ENCODE measurements around the gene ADAM11. TPM values are rescaled to one million over a fixed set of nuclear protein-coding genes. Genes with fewer than 3 reads are reported as not detected.
"Not testable (repeated sequence)": the region's sequence is repeated elsewhere in the genome, so short reads cannot be mapped to it uniquely, and the experiment has no call there.

Gene ADAM11
- total and polyA plus RNA-seq, 12 donors: 0.05 to 0.80 (median 0.32) TPM; not detected in 2

GRCh38 chr17:44812263-44812662, 53.5 kb downstream of the ADAM11 start:
- Histone ChIP-seq H3K36me3 (replicated peaks in 1 of 2) (no peaks in the 10 kb centered on the region), H3K9me3 (replicated peaks in 1 of 3) (no peaks in the 10 kb centered on the region), H3K4me3 (no peak overlapping the region), H3K27me3 (no peaks in the 10 kb centered on the region), H3K27ac (no peak overlapping the region), H3K4me1 (replicated peaks in 1 of 2) (no peaks in the 10 kb centered on the region)
- no peak for DNase-seq
- TF ChIP-seq POLR2A (IDR thresholded peaks at IDR 0.05) (no peak), CTCF (IDR thresholded peaks at IDR 0.05) (no peak)
- 68 to 79% (median 73%) methylated on average over 4 of the region's 4 CpGs for WGBS, 4 donors
- intact Hi-C loops (cut with DNase I): no loop called here

DNA sequence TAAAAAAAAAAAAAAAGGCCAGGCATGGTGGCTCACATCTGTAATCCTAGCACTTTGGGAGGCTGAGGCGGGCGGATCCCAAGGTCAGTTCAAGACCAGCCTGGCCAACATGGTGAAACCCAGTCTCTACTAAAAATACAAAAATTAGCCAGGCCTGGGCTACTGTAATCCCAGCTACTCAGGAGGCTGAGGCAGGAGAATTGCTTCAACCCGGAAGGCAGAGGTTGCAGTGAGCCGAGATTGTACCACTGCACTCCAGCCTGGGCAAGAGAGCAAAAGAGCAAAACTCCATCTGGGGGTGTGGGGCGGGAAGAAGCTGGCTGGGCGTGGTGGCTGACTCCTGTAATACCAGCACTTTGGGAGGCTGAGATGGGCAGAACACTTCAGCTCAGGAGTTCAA, 59.7 kb downstream of the ADAM11 start:
- DNase-seq; H3K27ac ChIP-seq; H3K36me3 ChIP-seq (replicated peaks in 1 of 2); H3K4me3 ChIP-seq; H3K4me1 ChIP-seq (replicated peaks in 1 of 2); intact Hi-C loops (cut with DNase I); H3K9me3 ChIP-seq (replicated peaks in 1 of 3): not testable (repeated sequence)
- 75 to 87% (median 81%) methylated on average over 6 of the region's 6 CpGs for WGBS, 4 donors
- H3K27me3 ChIP-seq: peaks cover 17% of the 10 kb centered on the region

DNA sequence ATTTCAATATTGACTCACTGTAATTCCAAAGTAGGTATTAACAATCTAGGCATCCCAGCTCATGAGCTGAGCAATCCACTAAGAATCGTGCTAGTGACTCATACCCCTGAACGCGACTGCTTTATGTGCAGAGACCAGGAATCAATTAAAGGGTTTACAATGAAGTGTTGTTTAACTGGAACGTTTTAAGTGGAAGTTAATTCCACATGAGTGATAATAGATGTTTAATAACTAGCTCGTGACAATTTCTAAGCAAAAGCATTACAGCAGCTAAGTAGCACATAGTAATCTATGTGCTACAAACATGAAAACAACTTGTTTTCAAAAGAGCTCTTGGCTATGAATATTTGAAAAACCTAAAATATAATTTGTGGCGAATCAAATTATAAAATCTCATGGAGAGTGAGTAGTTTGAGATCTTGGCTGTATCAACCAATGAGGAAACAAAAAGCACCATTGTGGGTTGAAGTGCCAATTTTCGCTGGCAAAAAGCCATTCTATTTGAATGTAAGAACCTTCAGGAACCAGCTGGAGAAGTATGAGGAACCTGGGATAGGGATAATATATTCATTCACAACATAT, 61.9 kb downstream of the ADAM11 start:
- Histone ChIP-seq H3K9me3 (replicated peaks in 1 of 3) (no peaks in the 10 kb centered on the region), H3K36me3 (replicated peaks in 1 of 2) (no peaks in the 10 kb centered on the region), H3K27ac (no peak overlapping the region), H3K4me3 (no peak overlapping the region), H3K4me1 (replicated peaks in 1 of 2) (no peaks in the 10 kb centered on the region), H3K27me3 (peaks cover 24% of the 10 kb centered on the region)
- TF ChIP-seq CTCF (IDR thresholded peaks at IDR 0.05) (no peak), POLR2A (IDR thresholded peaks at IDR 0.05) (no peak)
- no peak for DNase-seq
- 43 to 58% (median 52%) methylated on average over 7 of the region's 7 CpGs for WGBS, 4 donors
- intact Hi-C loops (cut with DNase I): no loop called here

- Histone ChIP-seq H3K27me3 (peaks cover 46% of the 10 kb centered on the region), H3K4me1 (replicated peaks in 1 of 2) (peaks cover 10 to 13% of the 10 kb centered on the region in 2 donors)
- DNase-seq; H3K9me3 ChIP-seq (replicated peaks in 1 of 3); H3K36me3 ChIP-seq (replicated peaks in 1 of 2); H3K4me3 ChIP-seq; H3K27ac ChIP-seq; intact Hi-C loops (cut with DNase I): not testable (repeated sequence)
- 91 to 96% (median 95%) methylated on average over 9 of the region's 9 CpGs for WGBS, 4 donors
These were observed 66.4 kb downstream of the ADAM11 start for GRCh38 chr17:44825236-44825635.

- peaks cover 56% of the 10 kb centered on the region for H3K27me3 ChIP-seq
- TF ChIP-seq POLR2A (IDR thresholded peaks at IDR 0.05): no peak
- no peak for TF ChIP-seq CTCF (IDR thresholded peaks at IDR 0.05)
- no peaks in the 10 kb centered on the region for H3K9me3 ChIP-seq (replicated peaks in 1 of 3)
- H3K4me3 ChIP-seq: no peak overlapping the region
- no peak for DNase-seq
- H3K4me1 ChIP-seq (replicated peaks in 1 of 2): peaks cover 10 to 17% of the 10 kb centered on the region in 2 donors
- H3K36me3 ChIP-seq (replicated peaks in 1 of 2): no peaks in the 10 kb centered on the region
- intact Hi-C loops (cut with DNase I): no loop called here
- no peak overlapping the region for H3K27ac ChIP-seq
- WGBS, 4 donors: 90 to 92% (median 91%) methylated on average over 15 of the region's 15 CpGs
These were observed 67.5 kb downstream of the ADAM11 start for GRCh38 chr17:44826123-44826790.

Data from adrenal gland (tissue), 12 donors.